GM23338 (cell line): ENCODE measurements around the gene CACNA2D2. TPM values are rescaled to one million over a fixed set of nuclear protein-coding genes. Genes with fewer than 3 reads are reported as not detected.

ENCODE experiments used
- ATAC-seq: fragments of 200-7000 bp; cut with Tn5 transposase; 3 replicates; pipeline ENCODE4 v1.9.1; 2020
- DNase-seq: peaks from one replicate; pipeline ENCODE4 v3.0.0-alpha.2; 2015; ENCODE audit warnings: low spot score
- H2AFZ ChIP-seq: fragments of 200-600 bp; sonication (generic); 2 replicates; pipeline ENCODE4 v1.8.0; 2016; ENCODE audit warnings: antibody characterized with exemption, mild to moderate bottlenecking, moderate library complexity
- H3F3A ChIP-seq: fragments of 200-600 bp; sonication (generic); replicated peaks from 2 replicates; pipeline ENCODE4 v1.8.0; 2017; ENCODE audit warnings: antibody characterized with exemption, mixed run types, low read depth
- H3K27ac ChIP-seq: fragments of 200-600 bp; sonication (generic); 2 replicates; pipeline ENCODE4 v1.6.1; 2016; ENCODE audit warnings: low read depth
- H3K27me3 ChIP-seq: fragments of 200-600 bp; sonication (generic); 2 replicates; pipeline ENCODE4 v1.8.0; 2016; ENCODE audit warnings: mild to moderate bottlenecking, mixed run types, moderate library complexity; ENCODE audit not compliant: insufficient read depth
- H3K36me3 ChIP-seq: fragments of 200-600 bp; sonication (generic); 2 replicates; pipeline ENCODE4 v1.8.0; 2016; ENCODE audit warnings: mild to moderate bottlenecking; ENCODE audit not compliant: insufficient read depth
- H3K4me1 ChIP-seq: fragments of 200-600 bp; sonication (generic); 2 replicates; pipeline ENCODE4 v1.8.0; 2016; ENCODE audit warnings: mild to moderate bottlenecking, moderate library complexity; ENCODE audit not compliant: insufficient read depth
- H3K4me2 ChIP-seq: fragments of 200-600 bp; sonication (generic); 2 replicates; pipeline ENCODE4 v1.7.1; 2017; ENCODE audit warnings: mixed run types
- H3K4me3 ChIP-seq: fragments of 200-600 bp; sonication (generic); 2 replicates; pipeline ENCODE4 v1.6.1; 2016; ENCODE audit warnings: mixed run types
- H3K79me2 ChIP-seq: fragments of 200-600 bp; sonication (generic); replicated peaks from 2 replicates; pipeline ENCODE4 v1.8.0; 2017; ENCODE audit warnings: mild to moderate bottlenecking; ENCODE audit not compliant: insufficient read depth
- H3K9me2 ChIP-seq: fragments of 200-600 bp; sonication (generic); 2 replicates; pipeline ENCODE4 v1.8.0; 2017; ENCODE audit not compliant: insufficient read depth
- H4K20me1 ChIP-seq: fragments of 200-600 bp; sonication (generic); replicated peaks from 2 replicates; pipeline ENCODE4 v1.8.0; 2017; ENCODE audit warnings: mild to moderate bottlenecking; ENCODE audit not compliant: insufficient read depth
- H3K27ac Mint-ChIP-seq: 2 replicates; pipeline ENCODE4 v1.8.0; 2020; ENCODE audit warnings: inconsistent platforms, mild to moderate bottlenecking, moderate library complexity, mixed read lengths
- H3K27me3 Mint-ChIP-seq: 3 replicates; pipeline ENCODE4 v1.8.0; 2022; ENCODE audit warnings: low read depth, mild to moderate bottlenecking, moderate library complexity, mixed read lengths, inconsistent platforms; ENCODE audit not compliant: insufficient read depth, poor library complexity
- H3K36me3 Mint-ChIP-seq: 3 replicates; pipeline ENCODE4 v1.8.0; 2021; ENCODE audit warnings: low read depth, mild to moderate bottlenecking, inconsistent platforms, moderate library complexity, mixed read lengths
- H3K4me1 Mint-ChIP-seq: 3 replicates; pipeline ENCODE4 v1.8.0; 2020; ENCODE audit warnings: mild to moderate bottlenecking, inconsistent platforms, mixed read lengths
- H3K4me3 Mint-ChIP-seq: 3 replicates; pipeline ENCODE4 v1.8.0; 2021; ENCODE audit warnings: moderate library complexity, mild to moderate bottlenecking, inconsistent platforms, mixed read lengths
- H3K9me3 Mint-ChIP-seq: 3 replicates; pipeline ENCODE4 v1.8.0; 2020; ENCODE audit warnings: moderate library complexity, mild to moderate bottlenecking, inconsistent platforms, mixed read lengths
- EZH2 ChIP-seq: fragments of 200-600 bp; sonication (generic); IDR thresholded peaks from one replicate; pipeline ENCODE4 v1.8.0; 2017; ENCODE audit warnings: antibody characterized with exemption, mild to moderate bottlenecking, low read depth; ENCODE audit not compliant: unreplicated experiment
- POLR2AphosphoS5 ChIP-seq: IDR thresholded peaks from 2 replicates; pipeline ENCODE4 v1.6.1; 2016; ENCODE audit warnings: antibody characterized with exemption, low read depth
- ZNF114 ChIP-seq: fragments of 250-450 bp; sonication (Bioruptor Pico); IDR thresholded peaks from 2 replicates; pipeline ENCODE4 v1.5.0; 2020; ENCODE audit warnings: mild to moderate bottlenecking, moderate library complexity
- ZNF331 ChIP-seq: fragments of 250-450 bp; sonication (Bioruptor Pico); IDR thresholded peaks from 2 replicates; pipeline ENCODE4 v1.5.0; 2020; ENCODE audit warnings: low read depth, mild to moderate bottlenecking, moderate library complexity
- polyA plus RNA-seq: library from polyadenylated mRNA; unstranded; fragments of >200 nt; fragmentation: Nextera tagmentation; extraction: Ambion mirVana; gene quantifications from 2 replicates; pipeline ENCODE4 v1.2.1, GENCODE V29; 2016
- total RNA-seq: library from RNA; depleted of rRNA; stranded (reverse); fragments of >200 nt; shearing (Covaris generic); gene quantifications from 2 replicates; pipeline ENCODE4 v1.2.3, GENCODE V29; 2014
- TF ChIP-seq, protein P1 (sequence below), 2 experiments: fragments of 200-600 bp in 1 of 2; sonication (generic) in 1 of 2; conservative IDR thresholded peaks; 2 replicates each; pipeline versions ENCODE4 v1.5.1 to v1.6.1; 2016 to 2017; ENCODE audit warnings: antibody characterized with exemption in 2 of 2, low read depth in 2 of 2, mild to moderate bottlenecking in 2 of 2, moderate library complexity in 1 of 2

CACNA2D2 gene
- total and polyA plus RNA-seq, 2 experiments from 2014 or later: 4.7 to 11.4 TPM

GRCh38 chr3:50322115-50322385 lies 181.4 kb downstream of the CACNA2D2 start:
- ATAC-seq: peak; percentile 0; the same call in 1 of the 3 replicates
- Mint-ChIP-seq H3K27me3 (peaks cover 11% of the 10 kb centered on the region), H3K4me1 (peaks cover 46% of the 10 kb centered on the region), H3K36me3 (peaks cover 47% of the 10 kb centered on the region), H3K27ac (peak overlapping the region; percentile 82; the same call in 1 of the 2 replicates), H3K4me3 (peak overlapping the region; percentile 86), H3K9me3 (no peaks in the 10 kb centered on the region)
- peak overlapping the region; percentile 88 for H3K27ac ChIP-seq
- H3K4me2 ChIP-seq: peak overlapping the region; percentile 99
- peaks cover 20% of the 10 kb centered on the region; the same call in 1 of the 2 replicates for H3F3A ChIP-seq
- peak overlapping the region; percentile 90 for H2AFZ ChIP-seq
- H3K4me3 ChIP-seq: peak overlapping the region; percentile 97
- H3K4me1 ChIP-seq: peaks cover 17% of the 10 kb centered on the region
- no peaks in the 10 kb centered on the region for H3K9me2 ChIP-seq
- H4K20me1 ChIP-seq: peaks cover 7% of the 10 kb centered on the region; the same call in 1 of the 2 replicates
- no peaks in the 10 kb centered on the region for H3K27me3 ChIP-seq
- peaks cover 30% of the 10 kb centered on the region for H3K79me2 ChIP-seq
- peak; percentile 57 for TF ChIP-seq POLR2AphosphoS5
- TF ChIP-seq, protein P1, sequence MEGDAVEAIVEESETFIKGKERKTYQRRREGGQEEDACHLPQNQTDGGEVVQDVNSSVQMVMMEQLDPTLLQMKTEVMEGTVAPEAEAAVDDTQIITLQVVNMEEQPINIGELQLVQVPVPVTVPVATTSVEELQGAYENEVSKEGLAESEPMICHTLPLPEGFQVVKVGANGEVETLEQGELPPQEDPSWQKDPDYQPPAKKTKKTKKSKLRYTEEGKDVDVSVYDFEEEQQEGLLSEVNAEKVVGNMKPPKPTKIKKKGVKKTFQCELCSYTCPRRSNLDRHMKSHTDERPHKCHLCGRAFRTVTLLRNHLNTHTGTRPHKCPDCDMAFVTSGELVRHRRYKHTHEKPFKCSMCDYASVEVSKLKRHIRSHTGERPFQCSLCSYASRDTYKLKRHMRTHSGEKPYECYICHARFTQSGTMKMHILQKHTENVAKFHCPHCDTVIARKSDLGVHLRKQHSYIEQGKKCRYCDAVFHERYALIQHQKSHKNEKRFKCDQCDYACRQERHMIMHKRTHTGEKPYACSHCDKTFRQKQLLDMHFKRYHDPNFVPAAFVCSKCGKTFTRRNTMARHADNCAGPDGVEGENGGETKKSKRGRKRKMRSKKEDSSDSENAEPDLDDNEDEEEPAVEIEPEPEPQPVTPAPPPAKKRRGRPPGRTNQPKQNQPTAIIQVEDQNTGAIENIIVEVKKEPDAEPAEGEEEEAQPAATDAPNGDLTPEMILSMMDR (conservative IDR thresholded peaks at IDR 0.05; ENCODE audit: low read depth in 2 of 2): no peak
- TF ChIP-seq ZNF331: no peak
- TF ChIP-seq ZNF114 (CRISPR knock-in tag): no peak
- no peak for DNase-seq
- H3K36me3 ChIP-seq: peaks cover 8% of the 10 kb centered on the region

- H3F3A ChIP-seq: peaks cover 17% of the 10 kb centered on the region; the same call in 1 of the 2 replicates
- TF ChIP-seq EZH2: no peak
- TF ChIP-seq ZNF331: no peak
- peak; percentile 72 for TF ChIP-seq POLR2AphosphoS5
- TF ChIP-seq, protein P1 (conservative IDR thresholded peaks at IDR 0.05; ENCODE audit: low read depth in 2 of 2): peak; percentile 60 to 70
- peak overlapping the region; percentile 86 for H3K4me3 Mint-ChIP-seq
- H3K9me3 Mint-ChIP-seq: no peaks in the 10 kb centered on the region
- H3K36me3 Mint-ChIP-seq: peaks cover 50% of the 10 kb centered on the region
- ATAC-seq (peak; percentile 72), DNase-seq (peak; percentile 96)
- H3K36me3 ChIP-seq: peaks cover 8% of the 10 kb centered on the region
- peak overlapping the region; percentile 100 for H3K27ac ChIP-seq
- H3K4me3 ChIP-seq: peak overlapping the region; percentile 97
- no peaks in the 10 kb centered on the region for H3K27me3 ChIP-seq
- H3K27me3 Mint-ChIP-seq: peaks cover 11% of the 10 kb centered on the region
- peaks cover 26% of the 10 kb centered on the region for H3K79me2 ChIP-seq
- H3K4me1 Mint-ChIP-seq: peaks cover 43% of the 10 kb centered on the region
- peak overlapping the region; percentile 99 for H3K27ac Mint-ChIP-seq
- peak overlapping the region; percentile 93 for H2AFZ ChIP-seq
- peaks cover 15% of the 10 kb centered on the region for H3K4me1 ChIP-seq
- H3K4me2 ChIP-seq: peak overlapping the region; percentile 99
- H4K20me1 ChIP-seq: peaks cover 5% of the 10 kb centered on the region; the same call in 1 of the 2 replicates
- H3K9me2 ChIP-seq: no peaks in the 10 kb centered on the region
Observed at GRCh38 chr3:50321336-50322114, 181.9 kb downstream of the CACNA2D2 start.
